SHP77 treated with DMSO at 0.1 percent for 48 hours (cell line): ENCODE results near the gene SPATA2.

Experiments used
- DNase-seq: peaks from one replicate; lab custom pipeline; 2025; lab: John Stamatoyannopoulos, UW

The SPATA2 gene

DNA sequence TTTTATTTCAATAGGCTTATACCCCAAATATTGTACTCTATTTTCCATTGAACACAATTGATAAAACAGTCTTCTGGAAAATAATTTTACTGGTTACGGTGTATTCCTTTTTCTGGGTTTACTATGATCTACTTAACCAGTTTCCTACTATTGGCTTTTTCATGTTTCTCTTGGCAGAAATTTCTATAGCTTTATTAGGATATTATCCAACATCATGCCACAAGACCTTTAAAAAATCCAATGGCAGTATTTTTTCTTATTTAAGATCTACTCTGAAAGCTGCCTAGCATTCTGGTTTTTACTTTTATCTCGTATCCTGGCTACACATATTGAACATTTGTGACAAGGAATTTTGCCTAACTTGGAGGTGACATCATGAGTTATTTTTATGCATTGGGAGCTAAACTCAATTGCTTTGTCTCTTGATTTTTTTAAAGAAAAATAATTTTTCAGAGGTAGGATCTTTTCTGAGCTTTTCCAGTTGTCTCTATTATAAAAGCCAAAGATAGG lies 57.2 kb downstream of the SPATA2 start:
- DNase-seq: no peak

- DNase-seq: no peak
Observed at GRCh38 chr20:49856904-49857303, 58.4 kb downstream of the SPATA2 start.

DNA sequence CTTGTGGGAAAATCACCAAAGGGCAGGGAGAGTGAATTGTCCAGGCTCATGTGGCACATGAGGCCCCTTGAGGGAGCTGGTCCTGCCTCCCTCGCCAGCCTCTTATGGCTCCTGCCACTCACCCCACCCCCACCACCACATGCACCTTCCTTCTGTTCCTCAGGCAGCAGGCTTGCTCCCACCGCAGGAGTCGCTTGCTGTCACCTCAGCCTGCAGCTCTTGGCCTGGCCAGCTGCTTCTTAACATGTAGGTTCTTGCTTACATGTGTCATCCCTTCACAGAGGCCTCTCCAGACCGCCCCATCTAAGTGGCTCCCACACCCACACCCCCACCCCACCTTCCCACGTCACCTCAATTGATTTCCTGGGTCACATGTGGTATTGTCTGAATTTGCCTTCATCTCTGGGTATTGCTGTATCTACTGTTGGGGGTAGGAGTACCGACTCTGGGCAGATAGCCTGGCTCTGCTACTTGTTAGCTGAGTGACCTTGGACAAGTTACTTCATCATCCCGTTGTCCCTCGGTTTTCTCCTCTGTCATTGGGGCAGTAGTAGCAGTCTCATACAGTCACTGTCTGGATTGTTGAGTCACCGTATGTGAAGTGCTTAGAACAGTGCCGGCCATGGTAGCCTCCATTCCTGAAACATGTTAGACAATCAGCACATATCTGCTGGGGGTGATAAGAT lies 61.0 kb downstream of the SPATA2 start:
- no peak for DNase-seq

GRCh38 chr20:49853640-49854039 lies 61.7 kb downstream of the SPATA2 start:
- DNase-seq: peak; percentile 53
